ENCODE measurements around the gene GIGYF1.

GIGYF1 gene

GRCh38 chr7:100684534-100685042 is 9.5 kb downstream of the GIGYF1 start:
- no peak for DNase-seq (ENCODE audit: low spot score)

DNA sequence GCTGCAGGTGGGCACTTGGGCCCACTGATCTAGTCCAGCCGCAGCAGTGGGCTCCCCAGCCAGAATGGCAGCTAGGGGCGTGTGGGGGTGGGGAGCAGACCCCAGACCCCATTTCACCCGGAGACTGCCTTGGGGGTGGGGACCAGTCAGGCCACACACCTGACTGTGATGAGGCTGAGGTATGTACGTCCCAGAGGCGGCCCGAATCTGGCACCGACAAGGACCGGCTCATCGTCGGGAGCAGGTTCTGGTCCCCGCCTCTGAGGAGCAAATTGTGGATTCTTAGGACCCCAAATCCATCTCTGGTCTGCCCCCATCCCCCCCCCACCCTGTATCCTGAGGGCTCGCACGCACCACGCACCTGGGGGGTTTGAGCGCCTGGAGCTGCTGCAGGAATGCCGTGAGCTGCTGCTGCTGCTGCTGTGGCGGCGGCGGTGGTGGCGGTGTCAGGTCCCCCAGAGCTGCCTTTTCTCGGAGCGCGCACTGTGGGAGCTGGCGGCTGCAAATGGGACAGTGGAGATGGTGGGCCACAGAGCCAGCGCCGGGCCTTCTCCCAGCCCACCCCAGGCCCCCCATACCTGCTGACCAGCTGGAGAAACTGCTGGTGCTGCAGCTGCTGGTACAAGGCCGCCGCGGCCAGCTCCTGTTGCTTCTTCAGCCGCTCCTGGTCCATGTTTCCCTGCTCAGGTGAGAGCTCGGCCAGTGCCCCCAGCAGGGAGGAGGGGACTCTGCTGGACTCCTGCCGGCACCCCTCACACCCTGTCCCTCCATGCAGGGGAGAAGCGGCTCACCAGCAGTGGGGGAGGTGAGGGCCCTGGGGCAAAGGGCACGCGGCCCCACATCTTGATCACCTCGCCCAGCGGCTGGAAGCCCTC is 10.2 kb downstream of the GIGYF1 start:
- no peak for DNase-seq (ENCODE audit: low spot score)

- no peak for DNase-seq (ENCODE audit: low spot score)
Observed at GRCh38 chr7:100682991-100683658, 10.9 kb downstream of the GIGYF1 start.

GRCh38 chr7:100682228-100682741 is 11.8 kb downstream of the GIGYF1 start:
- DNase-seq (ENCODE audit: low spot score): no peak

DNA sequence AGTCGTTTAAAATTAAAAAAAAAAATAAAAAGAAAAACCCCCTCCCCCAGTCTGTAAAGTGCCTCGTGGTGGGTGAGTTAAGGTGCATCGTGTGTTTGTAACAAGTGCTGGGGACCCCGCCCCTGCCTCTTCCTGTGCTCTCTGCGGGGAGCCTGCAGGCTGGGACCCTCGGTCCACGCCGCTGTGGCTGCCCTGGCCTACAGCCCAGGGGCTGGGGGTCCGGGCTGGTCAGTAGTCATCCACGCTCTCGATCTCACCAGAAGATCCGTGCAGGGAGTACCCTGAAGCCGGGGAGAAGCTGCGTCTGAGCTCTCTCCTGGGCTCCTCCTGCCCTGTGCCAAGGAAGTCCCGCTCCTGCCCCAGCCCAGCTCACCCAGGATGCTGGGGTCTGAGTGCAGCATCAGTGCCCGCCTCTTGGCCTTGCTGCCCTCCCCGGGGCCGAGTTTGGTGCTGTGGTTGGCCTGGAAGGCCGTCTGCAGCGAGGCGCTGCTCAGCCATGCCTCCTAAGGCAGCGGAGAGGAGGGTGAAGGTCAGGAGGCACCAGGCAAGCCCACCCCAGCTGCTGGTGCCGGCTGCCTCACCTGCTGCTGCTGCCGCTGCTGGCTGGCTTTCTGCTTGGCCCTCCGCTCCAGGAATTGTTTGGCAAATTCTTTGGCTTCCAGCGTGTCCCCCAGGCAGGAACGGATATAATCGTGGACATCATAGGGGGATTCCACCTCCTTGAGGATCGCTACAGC is 12.4 kb downstream of the GIGYF1 start:
- no peak for DNase-seq (ENCODE audit: low spot score)

- no peak for DNase-seq (ENCODE audit: low spot score)
Observed at GRCh38 chr7:100680576-100681271, 13.3 kb downstream of the GIGYF1 start.

DNA sequence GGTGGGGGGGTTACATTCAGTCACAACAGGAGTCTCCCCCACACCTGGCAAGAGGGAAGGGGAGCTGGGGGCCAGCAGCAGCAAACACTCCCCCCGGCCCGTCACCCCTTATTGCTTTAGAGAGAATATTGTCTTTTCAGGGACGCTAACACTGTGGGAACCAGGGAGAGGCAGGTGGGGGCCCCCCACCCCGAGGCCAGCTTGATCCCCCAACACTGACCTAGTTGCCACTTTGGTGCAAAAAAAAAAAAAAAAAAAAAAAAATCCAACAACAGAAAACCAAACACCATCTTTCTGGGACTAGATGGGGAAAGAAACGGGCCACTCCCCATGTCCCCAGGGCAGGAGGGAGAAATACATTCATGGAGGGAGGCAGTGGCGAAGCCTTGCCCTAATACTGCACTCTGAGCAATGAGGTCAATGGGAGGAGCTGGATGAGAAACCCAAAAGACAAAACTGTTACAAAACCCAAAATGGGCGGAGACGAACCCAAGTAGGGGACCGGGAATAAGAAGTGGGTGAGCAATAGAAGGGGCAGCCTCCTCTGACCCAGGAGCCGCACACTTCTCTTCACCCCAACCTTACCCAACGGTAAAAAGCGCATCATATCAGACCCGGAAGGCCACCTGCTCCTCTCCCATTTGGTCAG is 14.0 kb downstream of the GIGYF1 start:
- no peak for DNase-seq (ENCODE audit: low spot score)

- no peak for DNase-seq (ENCODE audit: low spot score)
Observed at GRCh38 chr7:100679129-100679926, 14.7 kb downstream of the GIGYF1 start.

GRCh38 chr7:100678291-100678984 is 15.6 kb downstream of the GIGYF1 start:
- DNase-seq (ENCODE audit: low spot score): no peak

GRCh38 chr7:100677308-100678267 is 16.5 kb downstream of the GIGYF1 start:
- no peak for DNase-seq (ENCODE audit: low spot score)

GRCh38 chr7:100676501-100677306 is 17.3 kb downstream of the GIGYF1 start:
- no peak for DNase-seq (ENCODE audit: low spot score)

GRCh38 chr7:100675581-100676350 is 18.3 kb downstream of the GIGYF1 start:
- peak; percentile 75 for DNase-seq (ENCODE audit: low spot score)

DNA sequence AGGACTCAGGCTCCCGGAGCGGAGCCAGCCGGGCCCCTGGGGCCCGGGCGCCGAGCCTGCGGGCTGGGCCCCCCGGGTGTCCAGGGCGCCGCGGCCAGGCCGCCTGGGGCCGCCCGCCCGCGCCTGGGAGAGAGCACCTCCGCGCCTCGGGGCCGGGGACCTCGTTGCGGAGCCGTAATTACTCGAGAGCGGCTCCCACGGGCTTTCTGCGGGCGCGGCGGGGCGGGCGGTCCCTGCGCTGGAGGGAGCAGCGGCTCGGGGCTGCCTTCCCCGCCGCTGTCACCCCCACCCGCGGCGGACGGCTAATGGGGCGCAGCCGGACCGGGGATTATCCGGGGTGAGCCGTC is 19.0 kb downstream of the GIGYF1 start:
- no peak for DNase-seq (ENCODE audit: low spot score)

DNA sequence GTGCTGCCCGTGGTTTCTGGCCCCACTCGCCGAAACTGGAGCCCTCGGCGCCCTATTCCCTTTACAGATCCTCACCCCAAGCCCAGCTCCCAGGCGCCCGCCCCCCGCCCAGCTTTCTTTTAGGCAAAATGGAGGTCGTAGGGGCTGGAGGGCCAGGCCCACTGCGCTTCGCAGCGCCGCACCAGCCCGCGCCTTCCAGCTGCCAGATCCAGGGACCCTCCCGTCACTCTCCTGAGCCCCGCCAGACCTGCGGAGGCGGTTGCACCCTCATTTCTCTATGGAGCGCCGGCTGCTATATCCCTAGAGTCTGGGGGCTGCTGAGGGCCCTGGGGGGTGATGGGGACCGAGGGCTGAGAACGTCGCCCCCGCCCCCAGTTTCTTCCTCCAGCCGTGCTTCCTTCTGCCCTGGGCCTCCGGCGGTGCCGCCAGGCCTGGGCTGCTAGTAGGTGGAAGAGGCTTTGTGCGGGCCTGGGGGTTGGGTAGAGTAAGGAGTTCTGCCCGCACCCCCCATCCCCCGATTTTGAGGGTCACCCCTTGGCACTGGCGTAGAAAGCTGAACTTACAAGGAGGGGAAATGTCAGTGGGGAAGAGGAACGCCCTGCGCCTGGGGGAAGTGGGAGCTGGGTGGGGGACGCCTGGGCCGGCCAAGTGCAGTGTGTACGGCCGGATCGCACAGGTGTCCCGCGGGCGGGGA is 19.5 kb downstream of the GIGYF1 start:
- no peak for DNase-seq (ENCODE audit: low spot score)

DNA sequence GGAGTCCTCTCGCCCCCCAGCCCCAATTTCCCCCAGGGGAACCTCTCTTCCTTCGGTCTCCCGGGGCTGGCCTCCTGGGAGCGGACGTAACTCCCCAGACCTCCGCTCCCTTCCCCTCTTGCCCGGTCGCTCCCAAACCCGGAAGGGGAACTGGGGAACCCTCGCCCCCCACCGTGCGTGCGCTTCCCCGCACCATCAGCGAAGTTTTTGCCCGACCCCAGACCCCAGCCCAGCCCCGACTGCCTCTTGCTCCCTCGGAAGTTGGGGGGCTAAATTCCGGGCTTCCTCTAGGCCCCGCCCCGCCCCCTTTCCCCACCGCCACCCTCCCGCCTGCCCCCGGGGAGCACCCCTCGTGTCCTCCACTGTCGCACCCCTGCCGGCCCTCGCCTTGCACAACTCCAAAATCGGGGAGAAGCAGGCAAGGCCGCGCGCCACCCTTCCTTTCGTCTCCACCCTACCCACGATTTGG is 20.1 kb downstream of the GIGYF1 start:
- DNase-seq (ENCODE audit: low spot score): no peak

DNA sequence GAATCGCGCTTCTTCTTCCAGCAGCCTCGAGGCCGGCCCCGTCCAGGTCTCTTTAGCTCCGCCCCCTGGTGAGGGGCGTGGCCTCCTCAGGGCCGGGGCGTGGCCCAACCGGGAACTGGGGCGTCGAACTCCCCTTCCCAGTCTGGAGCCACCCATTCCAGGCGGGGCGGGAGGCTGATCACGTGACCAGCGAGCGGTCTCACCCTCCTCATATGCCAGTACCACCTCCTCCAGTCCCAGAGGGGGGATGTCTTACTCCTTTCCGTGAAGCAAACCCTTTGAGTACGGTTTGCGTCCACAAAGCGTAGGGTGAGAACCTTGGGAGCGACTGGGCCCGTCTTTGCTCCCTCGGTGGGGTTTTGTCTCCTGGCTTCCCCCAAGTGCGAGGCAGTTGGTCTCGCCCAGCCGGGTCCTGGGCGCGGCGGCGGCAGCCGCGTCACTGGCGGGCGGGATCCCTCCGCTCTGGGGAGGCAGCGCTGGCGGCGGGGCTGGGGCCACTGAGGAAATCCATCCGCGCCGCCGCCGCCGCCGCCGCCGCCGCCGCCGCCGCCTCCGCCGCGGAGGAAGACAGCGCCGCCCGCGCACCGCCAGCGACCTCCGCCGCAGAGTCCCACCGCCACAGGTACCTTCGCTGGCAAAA is 20.6 kb downstream of the GIGYF1 start, which contains the start of gene GNB2:
Gene GNB2 (plus strand): TSS at position 439 of the 640 bp plus-strand sequence. CDS start 2,526 bp downstream, outside the sequence.
- DNase-seq (ENCODE audit: low spot score): peak; percentile 100

Measured in left forelimb (tissue), 1 donor.